Left renal cortex interstitium (tissue), 4 donors: ENCODE measurements around the gene PCDHB5. TPM values are rescaled to one million over a fixed set of nuclear protein-coding genes. Genes with fewer than 3 reads are reported as not detected.
"Not testable (repeated sequence)": the region's sequence is repeated elsewhere in the genome, so short reads cannot be mapped to it uniquely, and the experiment has no call there.

Experiments used
- DNase-seq, 4 donors: peaks; one replicate each; pipeline ENCODE4 v3.0.0-alpha.2; 2013; ENCODE audit warnings: low read depth in 4 of 4, low spot score in 2 of 4, missing footprints in 1 of 4
- polyA plus RNA-seq, 4 donors: library from polyadenylated mRNA; unstranded; fragments of 120-200 nt; gene quantifications; one replicate each; pipeline ENCODE4 v1.2.1, GENCODE V29; 2013; ENCODE audit not compliant: insufficient read length in 4 of 4

PCDHB5 gene
- 10 to 100 TPM in 1 of 4 donors, 1 to 10 TPM in 3; 5.2 to 10.2 (median 7.8) TPM for polyA plus RNA-seq

- no peak for DNase-seq
Observed at GRCh38 chr5:141135030-141135717, at the start of gene PCDHB5. TSS of gene PCDHB5 (plus strand) at chr5:141135206. CDS start at chr5:141135435, 229 bp downstream.

GRCh38 chr5:141094481-141095262 is 40.3 kb upstream of the PCDHB5 start, which contains the start of gene PCDHB2:
TSS of gene PCDHB2 (plus strand) at chr5:141094615. CDS start at chr5:141094791, 176 bp downstream.
- DNase-seq = no peak

GRCh38 chr5:141095263-141095641 is 39.8 kb upstream of the PCDHB5 start:
- DNase-seq = no peak

- not testable (repeated sequence) for DNase-seq
Observed at GRCh38 chr5:141096181-141096580, 38.8 kb upstream of the PCDHB5 start.

- not testable (repeated sequence) for DNase-seq
Observed at GRCh38 chr5:141096586-141096985, 38.4 kb upstream of the PCDHB5 start.

- DNase-seq = no peak
Observed at GRCh38 chr5:141100243-141100805, 34.7 kb upstream of the PCDHB5 start, which contains the start of gene PCDHB3. TSS of gene PCDHB3 (plus strand) at chr5:141100473. CDS start at chr5:141100650, 177 bp downstream.

GRCh38 chr5:141101059-141101458 is 33.9 kb upstream of the PCDHB5 start:
- no peak for DNase-seq

- DNase-seq = not testable (repeated sequence)
Observed at GRCh38 chr5:141102070-141102469, 32.9 kb upstream of the PCDHB5 start.

GRCh38 chr5:141102471-141102870 is 32.5 kb upstream of the PCDHB5 start:
- DNase-seq = not testable (repeated sequence)

GRCh38 chr5:141105350-141105749 is 29.7 kb upstream of the PCDHB5 start:
- DNase-seq = no peak

- no peak for DNase-seq
Observed at GRCh38 chr5:141119250-141119649, 15.8 kb upstream of the PCDHB5 start.

- no peak for DNase-seq
Observed at GRCh38 chr5:141121563-141121962, 13.4 kb upstream of the PCDHB5 start, which contains the start of gene PCDHB4. TSS of gene PCDHB4 (plus strand) at chr5:141121818. CDS start at chr5:141121999, 181 bp downstream.

- DNase-seq = no peak
Observed at GRCh38 chr5:141121985-141122384, 13.0 kb upstream of the PCDHB5 start.

- DNase-seq = not testable (repeated sequence)
Observed at GRCh38 chr5:141123396-141124135, 11.4 kb upstream of the PCDHB5 start.

- no peak for DNase-seq
Observed at GRCh38 chr5:141127305-141127704, 7.7 kb upstream of the PCDHB5 start.

- DNase-seq = no peak
Observed at GRCh38 chr5:141135718-141136266, 786 bp downstream of the PCDHB5 start.

GRCh38 chr5:141137346-141137745 is 2.3 kb downstream of the PCDHB5 start:
- not testable (repeated sequence) for DNase-seq

- DNase-seq = no peak
Observed at GRCh38 chr5:141149812-141150211, 14.8 kb downstream of the PCDHB5 start, which contains the start of gene PCDHB6. TSS of gene PCDHB6 (plus strand) at chr5:141150057. CDS start at chr5:141150258, 201 bp downstream.

GRCh38 chr5:141150224-141150992 is 15.4 kb downstream of the PCDHB5 start:
- no peak for DNase-seq
